NCI-H1105 (cell line): ENCODE measurements around the gene CD300A.
"Not testable (repeated sequence)": the region's sequence is repeated elsewhere in the genome, so short reads cannot be mapped to it uniquely, and the experiment has no call there.

Source experiments
- DNase-seq: peaks from one replicate; lab custom pipeline; 2025; lab: John Stamatoyannopoulos, UW

Gene CD300A

DNA sequence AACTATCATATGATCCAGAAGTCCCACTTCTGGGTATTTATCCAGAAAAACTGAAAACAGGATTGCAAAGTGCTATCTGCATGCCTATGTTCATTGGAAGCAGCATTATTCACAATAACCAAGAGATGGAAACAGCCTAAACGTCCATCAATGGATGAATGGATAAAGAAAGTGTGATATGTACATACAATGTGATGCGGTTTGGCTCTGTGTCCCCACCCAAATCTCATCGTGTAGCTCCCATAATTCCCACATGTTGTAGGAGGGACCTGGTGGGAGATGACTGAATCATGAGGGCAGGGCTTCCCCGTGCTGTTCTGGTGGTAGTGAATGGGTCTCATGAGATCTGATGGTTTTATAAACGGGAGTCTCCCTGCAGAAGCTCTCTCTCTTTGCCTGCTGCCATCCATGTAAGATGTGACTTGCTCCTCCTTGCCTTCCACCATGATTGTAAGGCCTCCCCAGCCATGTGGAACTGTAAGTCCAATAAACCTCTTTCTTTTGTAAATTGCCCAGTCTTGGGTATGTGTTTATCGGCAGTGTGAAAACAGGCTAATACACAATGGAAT is 52.1 kb downstream of the CD300A start:
- not testable (repeated sequence) for DNase-seq

DNA sequence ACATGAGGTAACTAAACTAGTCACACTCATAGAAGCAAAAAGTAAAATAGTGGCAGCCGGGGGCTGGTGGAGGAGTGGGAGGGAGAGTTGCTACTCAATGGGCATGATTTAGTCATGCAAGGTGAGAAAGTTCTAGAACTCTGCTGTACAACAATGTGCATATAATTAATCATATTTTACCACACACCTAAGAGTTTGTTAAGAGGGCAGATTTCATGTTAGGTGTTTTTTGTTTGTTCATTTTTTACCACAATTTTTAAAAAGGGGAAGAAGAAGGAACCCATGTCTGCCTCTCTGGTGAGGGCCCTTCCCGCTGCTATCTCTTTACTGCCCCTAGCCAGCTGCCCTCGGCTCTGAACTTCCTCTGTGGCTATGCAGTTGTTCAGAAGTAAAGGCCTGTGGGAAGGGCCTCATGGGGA is 53.6 kb downstream of the CD300A start:
- DNase-seq = no peak

DNA sequence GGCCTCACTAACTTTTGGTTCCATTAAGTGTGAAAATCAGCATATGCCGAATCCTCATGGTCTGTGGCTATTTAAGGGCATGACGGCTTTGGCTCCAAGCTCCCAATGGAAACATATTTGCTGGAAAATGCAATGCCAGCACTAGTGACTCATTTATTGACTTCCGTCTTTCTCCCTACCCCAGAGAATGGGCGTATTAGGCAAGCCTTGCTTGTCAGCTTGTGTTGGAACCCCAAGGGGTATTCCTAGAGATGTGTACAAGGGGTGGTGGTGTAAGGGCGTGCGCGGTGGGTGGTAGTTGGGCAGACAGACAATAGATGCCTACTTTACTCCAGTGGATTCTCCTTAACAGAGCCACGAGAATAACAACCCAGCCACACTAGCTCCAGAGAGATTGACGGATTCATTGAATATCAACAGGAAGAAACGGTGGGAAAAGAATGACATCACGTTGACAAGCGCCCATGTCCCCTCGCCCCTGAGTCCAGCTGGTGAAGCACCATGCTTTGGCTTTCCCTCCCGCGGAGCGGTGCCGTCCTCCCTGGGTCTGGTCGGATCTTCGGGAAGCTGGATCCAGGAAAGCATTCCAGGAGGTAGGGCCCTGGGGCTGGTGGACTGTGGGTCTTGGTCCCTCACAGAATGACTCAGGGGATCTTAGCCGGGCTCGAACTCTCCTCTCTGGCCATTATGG is 54.5 kb downstream of the CD300A start:
- DNase-seq = no peak

DNA sequence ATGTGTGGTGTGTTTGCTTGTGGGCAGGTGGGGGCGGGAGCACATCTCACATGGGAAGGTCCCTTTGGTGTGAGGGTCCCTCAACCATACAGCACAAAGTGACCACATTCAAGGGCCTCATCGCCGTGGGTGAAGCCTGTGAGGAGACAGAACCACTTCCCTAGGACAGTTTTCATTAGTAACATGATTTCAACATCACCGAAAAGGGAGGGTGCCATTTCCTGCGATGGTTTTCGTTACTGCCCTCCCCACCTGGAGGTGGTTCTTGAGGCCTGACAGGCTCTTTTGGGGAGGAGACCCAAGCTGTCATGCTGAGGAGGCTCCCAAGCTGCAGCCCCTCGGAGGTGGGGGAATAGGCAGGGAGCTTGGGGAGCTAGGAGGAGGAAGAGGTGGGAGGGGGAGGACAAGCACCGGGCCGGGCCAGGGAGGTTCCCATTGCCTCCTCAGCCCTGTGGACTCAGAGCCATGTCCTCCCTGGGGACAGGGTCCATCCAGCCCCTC is 55.3 kb downstream of the CD300A start:
- no peak for DNase-seq

DNA sequence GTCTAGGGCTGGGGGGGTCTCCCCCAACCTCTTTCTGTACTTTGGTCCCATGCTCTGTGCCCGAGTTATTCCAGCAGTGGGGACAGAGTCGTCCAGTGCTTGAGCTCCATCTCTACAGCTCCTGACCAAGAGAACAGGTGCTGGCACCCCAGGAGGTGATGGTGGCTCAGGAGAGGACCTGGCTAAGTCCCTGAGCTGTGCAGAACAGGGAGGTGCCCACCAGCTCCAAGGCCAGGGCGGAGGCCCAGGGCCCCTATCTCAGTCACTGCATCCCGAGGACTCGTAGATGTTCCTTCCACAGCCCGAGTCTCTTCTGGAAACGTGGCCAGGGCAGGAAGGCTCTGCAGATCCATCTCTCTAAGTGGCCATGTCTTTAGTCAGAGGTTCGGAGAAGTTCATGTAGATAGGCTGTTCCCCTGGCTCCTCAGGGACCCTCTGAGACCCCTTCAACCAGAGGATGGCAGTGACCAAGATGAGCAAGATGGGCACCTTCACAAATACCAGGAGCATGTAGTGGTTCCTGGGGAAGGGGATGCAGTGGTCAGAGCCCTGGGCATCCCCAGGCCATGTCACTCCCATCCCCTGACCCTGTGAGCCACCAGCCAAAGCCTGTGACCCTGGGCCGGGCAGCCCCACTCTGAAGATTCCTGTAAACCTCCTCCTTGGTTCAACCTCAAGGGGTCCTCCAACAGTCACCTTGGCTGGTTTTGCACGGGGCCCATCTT is 56.1 kb downstream of the CD300A start:
- DNase-seq = no peak

DNA sequence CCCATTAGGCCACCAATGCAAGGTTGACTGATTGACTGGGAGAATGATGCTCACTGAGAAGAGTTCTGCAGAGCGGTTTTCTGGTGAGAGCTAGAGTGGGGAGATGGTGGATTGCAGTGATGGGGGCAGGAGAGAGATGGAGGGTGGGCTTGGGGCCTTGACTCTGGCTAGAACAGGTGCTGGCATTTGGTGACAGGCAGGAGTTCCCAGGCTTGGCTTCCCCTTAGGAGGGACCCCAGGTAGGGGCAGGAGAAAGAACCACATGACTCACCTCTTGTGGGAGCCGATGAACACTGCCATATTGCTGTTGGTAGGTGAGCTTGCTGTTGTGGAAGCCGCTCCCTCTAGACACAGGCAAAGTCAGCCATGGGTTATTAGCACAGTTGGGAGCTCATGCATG is 56.9 kb downstream of the CD300A start:
- DNase-seq = no peak

DNA sequence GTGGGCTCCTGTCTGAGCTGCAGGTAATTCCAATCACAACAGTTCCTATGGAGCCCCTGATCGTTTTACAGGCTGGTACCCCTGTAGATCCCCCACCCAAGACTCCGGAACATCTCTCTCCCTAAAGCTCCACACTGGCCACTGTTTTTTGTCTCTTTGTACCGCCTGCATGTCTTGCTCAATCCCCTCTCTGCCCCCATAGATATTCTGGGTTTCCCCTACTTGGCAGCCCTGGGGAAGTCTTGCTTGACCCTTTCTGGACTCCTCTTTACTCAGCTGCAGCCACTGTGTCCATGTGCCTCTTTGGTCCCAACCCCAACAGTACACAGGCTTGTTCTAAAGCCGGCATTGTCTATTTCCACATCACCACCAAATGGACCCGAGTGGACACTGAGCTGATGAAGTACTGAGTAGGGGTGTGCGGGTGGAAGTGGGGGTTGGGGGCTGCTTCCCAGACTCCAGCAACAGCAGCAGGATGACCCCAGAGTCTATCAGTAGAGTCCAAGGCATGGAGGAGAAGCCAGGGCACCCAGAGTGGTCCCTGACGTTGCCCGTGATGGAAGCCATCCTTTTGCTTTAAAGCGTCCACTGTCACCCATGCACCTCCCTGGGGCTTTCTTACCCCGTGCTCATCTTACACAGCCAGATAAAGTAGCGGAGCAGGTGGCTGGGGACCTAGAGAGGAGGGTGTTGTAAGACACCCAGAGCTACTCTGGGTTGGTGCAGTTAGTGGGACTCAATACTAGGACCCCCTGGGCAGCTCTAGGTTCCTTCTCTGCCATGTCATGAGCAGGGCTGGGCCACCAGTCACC is 58.4 kb downstream of the CD300A start:
- DNase-seq = no peak

DNA sequence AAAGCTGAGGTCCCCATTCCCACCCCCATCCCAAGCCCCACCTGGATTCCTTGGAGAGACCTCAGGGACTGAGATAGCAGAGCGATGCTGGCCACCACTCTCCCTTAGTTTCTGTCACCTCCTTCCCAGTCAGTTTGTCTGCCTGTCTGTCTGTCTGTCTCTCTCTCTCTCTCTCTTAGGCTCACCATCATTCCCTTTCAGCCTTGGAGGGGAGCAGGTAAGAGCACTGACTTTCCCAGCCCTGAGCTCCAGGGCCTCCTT is 59.0 kb downstream of the CD300A start:
- no peak for DNase-seq

DNA sequence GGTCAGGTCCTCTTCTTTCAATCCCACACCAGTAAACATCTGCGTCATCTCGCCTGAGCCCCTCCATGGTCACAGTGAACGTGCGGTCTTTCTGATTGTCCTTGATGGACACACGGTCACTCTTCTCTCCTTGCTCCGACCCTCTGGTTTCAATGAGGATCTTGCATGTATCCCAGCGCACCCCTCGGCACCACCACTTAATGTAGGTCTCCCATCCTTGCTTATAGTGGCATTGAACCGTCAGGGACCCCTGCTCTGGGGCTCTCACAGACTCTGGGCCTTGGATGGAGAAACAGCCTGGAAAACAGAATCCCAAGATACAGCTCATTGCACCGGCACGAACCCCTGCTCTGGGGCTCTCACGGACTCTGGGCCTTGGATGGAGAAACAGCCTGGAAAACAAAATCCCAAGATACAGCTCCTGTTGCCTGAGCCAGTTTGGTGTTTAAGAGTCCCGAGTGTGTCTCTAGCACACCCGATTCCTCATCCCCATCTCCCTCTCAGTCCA is 59.4 kb downstream of the CD300A start:
- DNase-seq = no peak

DNA sequence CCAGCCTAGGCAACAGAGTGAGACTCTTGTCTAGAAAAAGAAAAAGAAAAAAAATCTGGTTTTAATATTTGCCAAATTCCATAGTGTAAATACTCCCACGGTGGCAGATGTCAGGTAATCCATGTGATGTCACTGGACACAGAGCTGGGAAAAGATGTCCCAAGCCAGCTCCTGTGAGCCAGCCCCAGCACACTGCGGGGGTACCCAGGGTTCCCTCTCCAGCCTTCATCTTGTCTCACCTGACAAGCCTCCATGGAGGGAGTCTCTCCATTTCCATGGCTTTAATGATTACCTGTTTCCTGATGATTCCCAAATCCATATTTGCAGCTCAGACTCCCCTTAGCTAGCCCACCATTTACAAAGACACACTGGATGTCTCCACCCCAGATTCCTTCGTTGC is 60.2 kb downstream of the CD300A start:
- DNase-seq = no peak

DNA sequence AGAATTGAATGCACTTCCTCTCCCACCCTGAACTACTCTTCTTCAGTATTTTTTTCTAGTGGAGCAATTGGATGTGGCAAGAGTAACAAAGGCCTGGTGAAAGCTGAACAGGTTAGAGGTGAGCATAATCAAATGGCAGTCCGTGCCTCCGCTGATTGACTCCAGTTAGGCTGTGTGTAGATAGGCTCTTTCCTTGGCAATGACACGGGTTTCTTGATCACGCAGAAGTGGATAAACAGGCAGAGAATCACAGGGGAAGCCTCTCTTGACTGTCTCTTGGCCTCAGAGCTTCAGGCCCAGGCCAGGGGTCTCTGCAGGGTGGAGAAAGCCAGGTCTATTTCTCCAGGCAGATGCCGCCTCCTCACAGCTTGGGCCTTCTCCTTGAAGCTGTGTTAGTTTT is 60.6 kb downstream of the CD300A start:
- DNase-seq = no peak

DNA sequence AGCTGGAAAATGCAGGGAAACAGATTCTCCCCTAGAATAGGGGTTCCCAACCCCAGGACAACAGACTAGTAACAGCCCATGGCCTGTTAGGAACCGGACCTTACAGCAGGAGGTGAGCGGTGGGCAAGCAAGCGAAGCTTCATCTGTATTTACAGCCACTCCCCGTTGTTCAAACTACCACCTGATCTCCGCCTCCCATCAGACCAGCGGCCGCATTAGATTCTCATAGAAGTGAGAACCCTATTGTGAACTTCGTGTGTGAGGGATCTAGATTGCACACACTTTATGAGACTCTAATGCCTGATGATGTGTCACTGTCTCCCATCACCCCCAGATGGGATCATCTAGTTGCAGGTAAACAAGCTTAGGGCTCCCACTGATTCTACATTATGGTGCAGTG is 61.3 kb downstream of the CD300A start:
- DNase-seq = no peak

DNA sequence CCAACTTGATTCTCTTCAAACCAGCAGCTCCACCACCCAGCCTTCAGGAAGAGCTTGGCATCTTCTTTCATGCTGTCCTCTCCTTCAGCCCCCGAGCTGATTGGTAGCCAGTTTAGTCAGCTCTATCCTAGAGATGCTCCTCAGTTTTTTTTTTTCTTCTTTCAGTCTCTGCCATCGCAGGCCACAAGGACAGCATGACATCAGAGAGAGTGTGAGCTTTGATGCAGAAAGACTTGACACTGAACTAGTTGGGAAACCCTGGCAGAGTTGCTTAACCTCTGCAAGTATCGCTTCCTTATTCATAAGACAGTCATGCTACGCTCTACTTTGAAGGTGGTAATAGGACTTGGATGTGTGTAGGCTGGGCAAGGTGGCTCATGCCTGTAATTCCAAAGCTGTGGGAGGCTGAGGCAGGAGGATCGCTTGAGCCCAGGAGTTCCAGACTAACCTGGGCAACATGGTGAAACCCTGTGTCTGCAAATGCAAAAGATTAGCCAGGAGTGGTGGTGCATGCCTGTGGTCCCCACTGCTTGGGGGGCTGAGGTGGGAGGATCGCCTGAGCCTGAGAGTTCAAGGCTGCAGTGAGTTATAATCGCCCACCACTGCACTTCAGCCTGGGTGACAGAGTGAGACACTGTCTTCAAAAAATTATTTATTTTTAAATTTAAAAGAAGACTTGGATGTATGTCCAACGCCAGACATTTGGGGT is 62.2 kb downstream of the CD300A start:
- DNase-seq = no peak

DNA sequence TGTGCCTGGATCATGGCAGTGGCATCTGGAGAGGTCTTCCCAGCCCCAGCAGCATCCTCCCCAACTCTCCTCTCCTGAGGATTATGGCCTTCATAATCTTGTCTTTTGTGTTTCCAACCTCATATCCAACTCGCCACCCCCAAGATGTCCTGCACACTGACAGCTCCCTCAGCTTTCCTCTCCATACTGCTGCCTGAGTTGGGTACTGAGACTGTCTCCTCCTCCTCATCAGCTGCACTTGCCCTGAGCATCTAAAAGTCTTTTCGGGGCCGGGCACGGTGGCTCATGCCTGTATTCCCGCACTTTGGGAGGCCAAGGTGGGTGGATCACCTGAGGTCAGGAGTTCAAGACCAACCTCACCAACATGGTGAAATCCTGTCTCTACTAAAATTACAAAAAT is 62.8 kb downstream of the CD300A start:
- DNase-seq = no peak

DNA sequence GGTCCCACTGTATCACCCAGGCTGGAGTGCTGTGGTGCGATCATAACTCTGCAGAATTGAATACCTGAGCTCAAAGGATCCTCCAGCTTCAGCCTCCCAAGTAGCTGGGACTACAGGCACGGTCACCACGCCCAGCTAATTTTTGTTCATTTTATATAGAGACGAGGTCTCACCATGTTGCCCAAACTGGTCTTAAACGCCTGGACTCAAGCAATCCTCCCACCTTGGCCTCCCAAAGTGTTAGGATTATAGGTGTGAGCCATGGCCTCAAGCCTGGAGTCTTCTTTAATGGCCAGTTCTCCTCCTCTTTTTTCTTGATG is 64.4 kb downstream of the CD300A start:
- no peak for DNase-seq

DNA sequence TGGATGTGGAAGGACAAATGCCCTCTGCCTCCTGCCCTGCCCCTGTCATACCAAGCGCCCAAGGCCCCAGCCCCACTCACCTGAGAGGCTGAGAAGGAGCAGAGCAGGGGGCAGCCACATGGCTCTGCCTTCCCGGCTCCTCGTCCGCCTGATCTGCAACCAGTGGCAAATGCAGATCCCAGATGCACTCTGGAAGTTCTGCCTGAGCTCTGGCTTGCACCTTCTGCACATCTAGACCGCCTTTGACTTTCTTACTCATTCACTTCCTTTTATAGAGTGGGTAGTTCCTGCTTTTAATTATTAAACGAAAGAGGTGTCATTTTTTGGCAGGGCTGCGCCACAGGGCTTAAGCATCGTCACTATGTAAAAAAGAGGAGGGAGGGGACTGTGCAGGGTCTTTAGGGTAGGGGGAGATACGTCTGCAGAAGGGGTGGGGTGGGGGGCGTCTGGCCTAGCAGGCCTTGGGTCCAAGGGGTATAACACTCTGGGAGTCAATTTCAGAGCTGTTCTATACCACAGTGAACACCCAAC is 64.9 kb downstream of the CD300A start, which contains the start of gene CD300LB:
Gene CD300LB (minus strand): TSS at position 245 of the 531 bp plus-strand sequence. CDS start 125 bp downstream, at position 120.
- no peak for DNase-seq

DNA sequence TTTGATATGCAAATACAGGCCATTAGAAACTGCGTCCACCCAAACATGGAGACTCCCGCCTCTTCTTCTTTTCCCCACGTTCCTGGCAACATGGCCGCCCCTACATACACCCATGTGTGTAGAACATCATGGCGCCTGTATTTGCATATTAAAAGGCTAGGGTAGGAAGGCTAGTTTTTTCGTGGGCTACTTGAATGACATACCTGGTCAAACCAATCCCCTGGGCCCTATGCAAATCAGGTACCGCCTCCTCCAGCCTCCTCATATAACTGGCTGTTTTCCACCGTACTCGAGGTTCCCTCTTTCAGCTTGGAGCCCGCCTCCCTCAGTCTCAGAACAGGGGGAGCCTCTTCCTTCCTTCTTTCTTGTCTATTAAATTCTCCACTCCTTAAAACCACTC is 65.7 kb downstream of the CD300A start:
- no peak for DNase-seq
